GM12872 (cell line): ENCODE measurements around the gene STRIP2.

ENCODE experiments used
- CTCF ChIP-seq: IDR thresholded peaks from 3 replicates; pipeline ENCODE4 v1.5.1; 2011; ENCODE audit warnings: low read depth, mild to moderate bottlenecking, low read length, moderate library complexity; ENCODE audit not compliant: insufficient read depth

Gene STRIP2

GRCh38 chr7:129438281-129438838, 4.1 kb downstream of the STRIP2 start:
- TF ChIP-seq CTCF, result no peak

GRCh38 chr7:129438839-129439651, 4.8 kb downstream of the STRIP2 start:
- TF ChIP-seq CTCF, result no peak

- no peak for TF ChIP-seq CTCF
Observed at GRCh38 chr7:129439963-129440625, 5.9 kb downstream of the STRIP2 start.

- TF ChIP-seq CTCF, result no peak
Observed at GRCh38 chr7:129443612-129444011, 9.4 kb downstream of the STRIP2 start.

GRCh38 chr7:129450295-129450694, 16.1 kb downstream of the STRIP2 start:
- TF ChIP-seq CTCF, result no peak

- no peak for TF ChIP-seq CTCF
Observed at GRCh38 chr7:129452589-129453231, 18.5 kb downstream of the STRIP2 start.
